GM12878 (cell line): ENCODE results near the gene VPS52. TPM values are rescaled to one million over a fixed set of nuclear protein-coding genes. Genes with fewer than 3 reads are reported as not detected.

Source experiments
- BCL3 ChIP-seq: IDR thresholded peaks from 2 replicates; pipeline ENCODE4 v1.6.1; 2011; ENCODE audit warnings: borderline replicate concordance, low read depth, mild to moderate bottlenecking, moderate library complexity, low read length; ENCODE audit not compliant: insufficient read depth, poor library complexity, severe bottlenecking
- CBX3 ChIP-seq: fragments of 200-600 bp; sonication (generic); IDR thresholded peaks from 2 replicates; pipeline ENCODE4 v1.6.1; 2016; ENCODE audit warnings: low read depth, borderline replicate concordance
- CBX5 ChIP-seq: sonication (generic); IDR thresholded peaks from 2 replicates; pipeline ENCODE4 v1.6.1; 2016; ENCODE audit warnings: low read depth, moderate library complexity, mild to moderate bottlenecking, inconsistent platforms
- CHD1 ChIP-seq: IDR thresholded peaks from 2 replicates; pipeline ENCODE4 v1.6.1; 2012; ENCODE audit warnings: low read depth, low read length, improper control_type of control experiment
- CREB1 ChIP-seq: IDR thresholded peaks from 2 replicates; pipeline ENCODE4 v1.6.1; 2012; ENCODE audit warnings: low read depth, mild to moderate bottlenecking, inconsistent platforms
- DPF2 ChIP-seq: fragments of 450-650 bp; IDR thresholded peaks from 2 replicates; pipeline ENCODE4 v1.6.1; 2017; ENCODE audit warnings: mild to moderate bottlenecking
- E2F8 ChIP-seq: fragments of 450-650 bp; IDR thresholded peaks from 2 replicates; pipeline ENCODE4 v1.6.1; 2018; ENCODE audit warnings: mild to moderate bottlenecking, low read depth, moderate library complexity; ENCODE audit not compliant: partially characterized antibody
- ELK1 ChIP-seq: IDR thresholded peaks from 2 replicates; pipeline ENCODE4 v1.6.1; 2012; ENCODE audit warnings: low read depth, low read length, improper control_type of control experiment
- HCFC1 ChIP-seq: fragments of 150-350 bp; IDR thresholded peaks from 2 replicates; pipeline ENCODE4 v1.6.1; 2014; ENCODE audit warnings: low read length
- IKZF1 ChIP-seq: fragments of 450-650 bp; conservative IDR thresholded peaks from 2 replicates; pipeline ENCODE4 v1.6.1; 2017; ENCODE audit warnings: antibody characterized with exemption, mild to moderate bottlenecking
- JUNB ChIP-seq: IDR thresholded peaks from 2 replicates; pipeline ENCODE4 v1.6.1; 2016; ENCODE audit warnings: antibody characterized with exemption, mild to moderate bottlenecking
- NRF1 ChIP-seq: conservative IDR thresholded peaks from 2 replicates; pipeline ENCODE4 v1.6.1; 2011; ENCODE audit warnings: mild to moderate bottlenecking, low read depth, low read length, improper control_type of control experiment
- PML ChIP-seq: IDR thresholded peaks from 2 replicates; pipeline ENCODE4 v1.6.1; 2012; ENCODE audit warnings: low read length, inconsistent platforms
- POLR2AphosphoS2 ChIP-seq: IDR thresholded peaks from 2 replicates; pipeline ENCODE4 v1.6.1; 2011; ENCODE audit warnings: low read depth, mild to moderate bottlenecking, low read length, improper control_type of control experiment, moderate library complexity
- RCOR1 ChIP-seq: conservative IDR thresholded peaks from 2 replicates; pipeline ENCODE4 v1.6.1; 2012; ENCODE audit warnings: low read depth, low read length, improper control_type of control experiment
- RELA ChIP-seq: fragments of 450-650 bp; IDR thresholded peaks from 2 replicates; pipeline ENCODE4 v1.8.0; 2014; ENCODE audit warnings: borderline replicate concordance; ENCODE audit not compliant: partially characterized antibody
- RELB ChIP-seq: fragments of 450-650 bp; IDR thresholded peaks from 2 replicates; pipeline ENCODE4 v1.6.1; 2017; ENCODE audit warnings: low read depth, mild to moderate bottlenecking, moderate library complexity
- RFX5 ChIP-seq: IDR thresholded peaks from 2 replicates; pipeline ENCODE4 v1.6.1; 2011; ENCODE audit warnings: low read depth, low read length, improper control_type of control experiment
- RUNX3 ChIP-seq: IDR thresholded peaks from 2 replicates; pipeline ENCODE4 v1.6.1; 2012; ENCODE audit warnings: low read length, inconsistent platforms
- SIN3A ChIP-seq: IDR thresholded peaks from 2 replicates; pipeline ENCODE4 v1.6.1; 2012; ENCODE audit warnings: low read depth, low read length, improper control_type of control experiment
- TBL1XR1 ChIP-seq: IDR thresholded peaks from 2 replicates; pipeline ENCODE4 v1.6.1; 2012; ENCODE audit warnings: low read depth, low read length, improper control_type of control experiment
- TCF7 ChIP-seq: IDR thresholded peaks from 2 replicates; pipeline ENCODE4 v1.6.1; 2014; ENCODE audit warnings: antibody characterized with exemption, borderline replicate concordance
- ZBED1 ChIP-seq: IDR thresholded peaks from 2 replicates; pipeline ENCODE4 v1.6.1; 2016; ENCODE audit warnings: borderline replicate concordance
- polyA plus RNA-seq, 11 experiments: library from polyadenylated mRNA; depleted of rRNA in 4 of 11; unstranded in 6 of 11; stranded (reverse) in 5 of 11; fragments of >200 nt; fragmentation: Nextera tagmentation in 4 of 11; fragmentation: Illumina TruSeq in 1 of 11; extraction: Ambion mirVana in 4 of 11; extraction: Trizol in 1 of 11; gene quantifications; 1 replicate in 1 of 11; 2 replicates in 10 of 11; pipeline versions ENCODE4 v1.2.1 to v1.2.3, GENCODE V29; 2011 to 2016; ENCODE audit warnings: inconsistent platforms in 2 of 11, missing spikeins in 2 of 11, low read depth in 1 of 11
- total RNA-seq, 4 experiments: library from RNA; depleted of rRNA in 3 of 4; stranded (reverse); fragments of >200 nt in 3 of 4; fragmentation: Illumina TruSeq in 1 of 4; extraction: Trizol in 1 of 4; gene quantifications; 2 replicates each; pipeline versions ENCODE4 v1.2.1 to v1.2.3, GENCODE V29; 2013 to 2021

VPS52 gene
- total and polyA plus RNA-seq, 10 of the 15 experiments (the other 5 are each of a cell fraction or from before 2014, with no cell fraction given) = 11.3 to 52.7 (median 36.7) TPM

- TF ChIP-seq DPF2 (0 out of 2 replicates have a peak, but pooled peaks have one; percentile 38), PML (peak; percentile 85; the same call in 1 of the 2 replicates), ZBED1 (no peak), NRF1 (peak; percentile 48), TBL1XR1 (peak; percentile 13; the same call in 1 of the 2 replicates), RELB (peak; percentile 7; the same call in 1 of the 2 replicates), SIN3A (0 out of 2 replicates have a peak, but pooled peaks have one; percentile 34), RUNX3 (no peak; the same call in 1 of the 2 replicates), CHD1 (0 out of 2 replicates have a peak, but pooled peaks have one; percentile 45), RCOR1 (no peak), RELA (no peak), CBX5 (no peak), E2F8 (no peak), CREB1 (peak; percentile 81), TCF7 (no peak), CBX3 (no peak), POLR2AphosphoS2 (peak; percentile 90), ELK1 (peak; percentile 50; the same call in 1 of the 2 replicates), RFX5 (peak; percentile 79), BCL3 (peak; percentile 26), IKZF1 (peak; percentile 66), HCFC1 (peak; percentile 22; the same call in 1 of the 2 replicates), JUNB (no peak)
Observed at GRCh38 chr6:33248932-33249731, 22.5 kb downstream of the VPS52 start (continued).
